Neuron (in vitro differentiated cells): ENCODE measurements around the gene LGSN.
"Not testable (repeated sequence)": the region's sequence is repeated elsewhere in the genome, so short reads cannot be mapped to it uniquely, and the experiment has no call there.

Source experiments
- H2AFZ ChIP-seq: one replicate; pipeline ENCODE4 v1.6.1; 2013; ENCODE audit warnings: low read depth, mild to moderate bottlenecking, inconsistent platforms, low read length, moderate library complexity
- H3K27me3 ChIP-seq: one replicate; pipeline ENCODE4 v1.6.1; 2013; ENCODE audit warnings: low read length; ENCODE audit not compliant: insufficient read depth
- H3K36me3 ChIP-seq: one replicate; pipeline ENCODE4 v1.6.1; 2013; ENCODE audit warnings: low read length; ENCODE audit not compliant: insufficient read depth
- H3K4me1 ChIP-seq: one replicate; pipeline ENCODE4 v1.6.1; 2013; ENCODE audit warnings: low read length; ENCODE audit not compliant: insufficient read depth
- H3K4me3 ChIP-seq: 2 replicates; pipeline ENCODE4 v1.5.1; 2013; ENCODE audit warnings: mild to moderate bottlenecking, low read length, moderate library complexity
- H3K9me3 ChIP-seq: one replicate; pipeline ENCODE4 v1.6.1; 2013; ENCODE audit warnings: low read length

Gene LGSN

GRCh38 chr6:63334652-63335051 is 14.9 kb upstream of the LGSN start:
- not testable (repeated sequence) for H3K36me3 ChIP-seq

GRCh38 chr6:63333440-63333839 is 13.7 kb upstream of the LGSN start:
- no peak overlapping the region for H2AFZ ChIP-seq

More at GRCh38 chr6:63334652-63335051, 14.9 kb upstream of the LGSN start:
- not testable (repeated sequence) for H3K9me3 ChIP-seq, H3K4me3 ChIP-seq, H3K27me3 ChIP-seq, H3K4me1 ChIP-seq, H2AFZ ChIP-seq

GRCh38 chr6:63326630-63327029 is 6.8 kb upstream of the LGSN start:
- H3K27me3 ChIP-seq, H2AFZ ChIP-seq, H3K9me3 ChIP-seq, H3K36me3 ChIP-seq, H3K4me1 ChIP-seq, H3K4me3 ChIP-seq: not testable (repeated sequence)

More at GRCh38 chr6:63333440-63333839, 13.7 kb upstream of the LGSN start:
- Histone ChIP-seq H3K9me3 (no peaks in the 10 kb centered on the region), H3K36me3 (no peaks in the 10 kb centered on the region), H3K4me1 (no peaks in the 10 kb centered on the region), H3K4me3 (no peak overlapping the region), H3K27me3 (no peaks in the 10 kb centered on the region)

DNA sequence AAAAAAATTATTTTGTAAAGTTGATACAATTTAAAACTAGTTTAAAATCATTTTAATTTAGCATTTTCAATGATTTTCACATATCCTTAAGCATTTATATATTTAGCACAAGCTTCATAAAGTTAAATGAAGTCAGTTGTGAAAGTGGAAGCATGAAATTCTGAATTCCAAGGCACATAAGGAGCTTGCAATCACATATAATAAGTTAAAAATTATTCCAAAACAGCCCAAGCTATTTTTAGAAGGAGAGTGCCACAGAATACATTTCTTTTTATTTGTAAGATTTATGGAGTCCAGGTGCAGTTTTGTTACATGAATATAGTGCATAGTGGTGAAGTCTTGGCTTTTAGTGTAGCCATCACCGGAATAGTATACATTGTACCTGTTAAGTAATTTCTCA is 3.2 kb upstream of the LGSN start:
- no peaks in the 10 kb centered on the region for H3K4me1 ChIP-seq
- no peaks in the 10 kb centered on the region for H3K27me3 ChIP-seq
- H3K4me3 ChIP-seq: no peak overlapping the region
- H3K36me3 ChIP-seq: no peaks in the 10 kb centered on the region
- H3K9me3 ChIP-seq: no peaks in the 10 kb centered on the region
- no peak overlapping the region for H2AFZ ChIP-seq

DNA sequence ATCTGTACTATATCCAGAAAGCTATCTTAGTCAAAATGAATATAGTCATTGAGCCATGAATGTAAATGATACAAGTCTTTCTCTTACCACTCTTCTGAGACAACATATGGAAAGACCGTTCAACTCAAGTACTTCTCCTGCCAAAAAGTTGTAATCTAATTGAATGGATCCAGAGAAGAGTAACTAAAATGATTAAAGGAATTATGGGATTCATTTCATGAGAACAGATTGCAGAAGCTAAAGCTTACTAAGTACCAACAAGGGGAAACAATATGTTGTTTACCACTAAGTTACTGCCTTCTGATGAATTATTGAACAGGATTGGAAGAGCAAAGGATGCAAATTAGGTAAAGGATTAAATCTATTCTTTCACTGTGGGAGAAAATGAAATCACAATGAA is 2.0 kb upstream of the LGSN start:
- no peak overlapping the region for H2AFZ ChIP-seq
- H3K4me3 ChIP-seq: no peak overlapping the region
- no peaks in the 10 kb centered on the region for H3K36me3 ChIP-seq
- H3K4me1 ChIP-seq: no peaks in the 10 kb centered on the region
- H3K27me3 ChIP-seq: no peaks in the 10 kb centered on the region
- no peaks in the 10 kb centered on the region for H3K9me3 ChIP-seq

DNA sequence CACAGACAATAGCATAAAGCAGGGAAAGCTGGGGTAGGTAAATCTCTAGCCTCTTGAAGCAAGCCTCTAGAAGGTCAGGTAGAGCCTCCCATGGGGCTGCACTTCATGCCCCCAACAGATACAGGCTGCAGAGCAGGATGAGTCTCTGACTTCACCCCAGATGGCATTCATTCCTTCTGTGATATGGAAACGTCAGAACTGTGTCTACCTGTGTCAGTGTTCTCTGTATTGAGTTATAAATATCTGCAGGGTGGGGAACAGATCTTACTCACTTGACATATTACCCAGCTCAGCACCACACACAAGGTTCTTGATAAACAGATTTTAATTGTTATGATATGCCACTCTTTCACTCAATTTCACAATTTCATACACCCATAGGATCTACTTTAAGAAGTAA is 2.1 kb downstream of the LGSN start:
- H3K4me1 ChIP-seq: no peaks in the 10 kb centered on the region
- no peak overlapping the region for H2AFZ ChIP-seq
- no peak overlapping the region for H3K4me3 ChIP-seq
- H3K27me3 ChIP-seq: no peaks in the 10 kb centered on the region
- H3K36me3 ChIP-seq: no peaks in the 10 kb centered on the region
- no peaks in the 10 kb centered on the region for H3K9me3 ChIP-seq

- Histone ChIP-seq H2AFZ (no peak overlapping the region), H3K36me3 (no peaks in the 10 kb centered on the region), H3K4me1 (no peaks in the 10 kb centered on the region), H3K4me3 (no peak overlapping the region), H3K27me3 (no peaks in the 10 kb centered on the region), H3K9me3 (no peaks in the 10 kb centered on the region)
Measured at GRCh38 chr6:63316113-63316512, 3.7 kb downstream of the LGSN start.

GRCh38 chr6:63313111-63313510 is 6.7 kb downstream of the LGSN start:
- H3K9me3 ChIP-seq: no peaks in the 10 kb centered on the region
- H2AFZ ChIP-seq: no peak overlapping the region
- no peaks in the 10 kb centered on the region for H3K27me3 ChIP-seq
- H3K36me3 ChIP-seq: no peaks in the 10 kb centered on the region
- H3K4me1 ChIP-seq: no peaks in the 10 kb centered on the region
- no peak overlapping the region for H3K4me3 ChIP-seq

GRCh38 chr6:63307581-63308246 is 12.1 kb downstream of the LGSN start:
- H3K9me3 ChIP-seq: no peaks in the 10 kb centered on the region
- H3K4me3 ChIP-seq: no peak overlapping the region
- no peaks in the 10 kb centered on the region for H3K4me1 ChIP-seq
- H3K27me3 ChIP-seq: no peaks in the 10 kb centered on the region
- H3K36me3 ChIP-seq: no peaks in the 10 kb centered on the region
- no peak overlapping the region for H2AFZ ChIP-seq

GRCh38 chr6:63306420-63306819 is 13.4 kb downstream of the LGSN start:
- Histone ChIP-seq H2AFZ (no peak overlapping the region), H3K27me3 (no peaks in the 10 kb centered on the region), H3K9me3 (no peaks in the 10 kb centered on the region), H3K4me1 (no peaks in the 10 kb centered on the region), H3K36me3 (no peaks in the 10 kb centered on the region), H3K4me3 (no peak overlapping the region)

GRCh38 chr6:63305277-63305676 is 14.5 kb downstream of the LGSN start:
- H3K4me3 ChIP-seq: no peak overlapping the region
- no peaks in the 10 kb centered on the region for H3K4me1 ChIP-seq

GRCh38 chr6:63303476-63303875 is 16.3 kb downstream of the LGSN start:
- Histone ChIP-seq H3K4me3 (no peak overlapping the region), H3K27me3 (no peaks in the 10 kb centered on the region), H3K9me3 (no peaks in the 10 kb centered on the region), H3K4me1 (no peaks in the 10 kb centered on the region), H2AFZ (no peak overlapping the region), H3K36me3 (no peaks in the 10 kb centered on the region)

More at GRCh38 chr6:63305277-63305676, 14.5 kb downstream of the LGSN start:
- no peaks in the 10 kb centered on the region for H3K9me3 ChIP-seq
- H3K36me3 ChIP-seq: no peaks in the 10 kb centered on the region
- H3K27me3 ChIP-seq: no peaks in the 10 kb centered on the region
- no peak overlapping the region for H2AFZ ChIP-seq

- no peaks in the 10 kb centered on the region for H3K9me3 ChIP-seq
- no peaks in the 10 kb centered on the region for H3K27me3 ChIP-seq
- no peak overlapping the region for H2AFZ ChIP-seq
- H3K4me1 ChIP-seq: no peaks in the 10 kb centered on the region
- no peaks in the 10 kb centered on the region for H3K36me3 ChIP-seq
- H3K4me3 ChIP-seq: no peak overlapping the region
Measured at GRCh38 chr6:63299667-63300066, 20.1 kb downstream of the LGSN start.

GRCh38 chr6:63295553-63296194 is 24.1 kb downstream of the LGSN start:
- Histone ChIP-seq H3K4me3 (no peak overlapping the region), H3K27me3 (no peaks in the 10 kb centered on the region), H2AFZ (no peak overlapping the region), H3K36me3 (no peaks in the 10 kb centered on the region), H3K9me3 (no peaks in the 10 kb centered on the region), H3K4me1 (no peaks in the 10 kb centered on the region)
